Spleen (tissue), 7 donors: ENCODE data around the gene FOXF1.

Experiments used
- CTCF ChIP-seq, 11 experiments: fragments of 200-600 bp in 7 of 11; fragments of 450-650 bp in 4 of 11; sonication (generic) in 4 of 11; IDR thresholded peaks in 8 of 11; conservative IDR thresholded peaks in 3 of 11; 1 replicate in 7 of 11; 2 replicates in 4 of 11; pipeline versions ENCODE4 v1.4.0 to v1.8.0; 2016 to 2021; ENCODE audit warnings: antibody characterized with exemption in 11 of 11, inconsistent platforms in 4 of 11, mild to moderate bottlenecking in 1 of 11
- POLR2AphosphoS5 ChIP-seq, 3 donors: sonication (generic); formaldehyde crosslinking; IDR thresholded peaks; one replicate each; pipeline ENCODE4 v1.5.1; 2017; ENCODE audit warnings: antibody characterized with exemption in 3 of 3
- donor health status: DM: no; HTN: no; CAD: no; lungs with moderate emphysema.
- donor health status: DM: no; HTN: no; CAD: no.
- donor health status: DM: no; HTN: no; CAD: no.

- no peak for TF ChIP-seq POLR2AphosphoS5 (IDR thresholded peaks at IDR 0.05)
- TF ChIP-seq CTCF (IDR thresholded peaks at IDR 0.05 in 8 of 11, conservative IDR thresholded peaks at IDR 0.05 in 3 of 11): no peak
These were observed 49.3 kb upstream of the FOXF1 start for GRCh38 chr16:86461037-86461436.
